ENCODE measurements around the gene ZSCAN9.

The ZSCAN9 gene

GRCh38 chr6:28225056-28225834 lies at the start of gene ZSCAN9:
ZSCAN9 (plus strand) TSS chr6:28225275; CDS start chr6:28227085, 1,810 bp downstream.
- Mint-ChIP-seq H3K4me1 (peaks cover 11% of the 10 kb centered on the region), H3K27ac (peak within 1 kb of the TSS; percentile 90), H3K27me3 (peaks cover 12% of the 10 kb centered on the region), H3K36me3 (peaks cover 19% of the 10 kb centered on the region), H3K4me3 (peak within 1 kb of the TSS; percentile 93), H3K9me3 (peaks cover 2% of the 10 kb centered on the region)
- ATAC-seq (ENCODE audit: low read depth) = peak; percentile 98
- DNase-seq (ENCODE audit: low spot score in 2 of 2) = peak; percentile 58 to 64

GRCh38 chr6:28176373-28176772 lies 48.7 kb upstream of the ZSCAN9 start:
- H3K4me3 Mint-ChIP-seq = no peak overlapping the region
- H3K27me3 Mint-ChIP-seq = peaks cover 14% of the 10 kb centered on the region
- DNase-seq (ENCODE audit: low spot score in 2 of 2) = no peak
- H3K4me1 Mint-ChIP-seq = no peaks in the 10 kb centered on the region
- H3K9me3 Mint-ChIP-seq = peaks cover 5% of the 10 kb centered on the region
- no peak for ATAC-seq (ENCODE audit: low read depth)
- peaks cover 15% of the 10 kb centered on the region for H3K36me3 Mint-ChIP-seq
- no peak overlapping the region for H3K27ac Mint-ChIP-seq

GRCh38 chr6:28182255-28182654 lies 42.8 kb upstream of the ZSCAN9 start:
- no peak for DNase-seq (ENCODE audit: low spot score in 2 of 2)
- Mint-ChIP-seq H3K9me3 (peaks cover 7% of the 10 kb centered on the region), H3K27me3 (peaks cover 9% of the 10 kb centered on the region), H3K36me3 (peaks cover 8% of the 10 kb centered on the region), H3K4me3 (no peak overlapping the region), H3K4me1 (no peaks in the 10 kb centered on the region), H3K27ac (no peak overlapping the region)
- ATAC-seq (ENCODE audit: low read depth) = no peak

- no peaks in the 10 kb centered on the region for H3K27me3 Mint-ChIP-seq
- peaks cover 18% of the 10 kb centered on the region for H3K9me3 Mint-ChIP-seq
- no peaks in the 10 kb centered on the region for H3K4me1 Mint-ChIP-seq
- H3K4me3 Mint-ChIP-seq = no peak overlapping the region
- H3K27ac Mint-ChIP-seq = no peak overlapping the region
- H3K36me3 Mint-ChIP-seq = peaks cover 3% of the 10 kb centered on the region
- ATAC-seq (ENCODE audit: low read depth) (no peak), DNase-seq (ENCODE audit: low spot score in 2 of 2) (no peak)
Observed at GRCh38 chr6:28188111-28188979, 36.7 kb upstream of the ZSCAN9 start.

- Mint-ChIP-seq H3K4me1 (no peaks in the 10 kb centered on the region), H3K4me3 (no peak overlapping the region), H3K27me3 (peaks cover 24% of the 10 kb centered on the region), H3K9me3 (peaks cover 21% of the 10 kb centered on the region), H3K27ac (no peak overlapping the region), H3K36me3 (peaks cover 10% of the 10 kb centered on the region)
- DNase-seq (ENCODE audit: low spot score in 2 of 2) (no peak), ATAC-seq (ENCODE audit: low read depth) (no peak)
Observed at GRCh38 chr6:28200020-28200419, 25.1 kb upstream of the ZSCAN9 start.

- Mint-ChIP-seq H3K36me3 (peaks cover 6% of the 10 kb centered on the region), H3K9me3 (peaks cover 10% of the 10 kb centered on the region), H3K27ac (no peak overlapping the region), H3K4me3 (no peak overlapping the region), H3K27me3 (peaks cover 38% of the 10 kb centered on the region), H3K4me1 (peaks cover 5% of the 10 kb centered on the region)
- DNase-seq (ENCODE audit: low spot score in 2 of 2) (no peak), ATAC-seq (ENCODE audit: low read depth) (no peak)
Observed at GRCh38 chr6:28203201-28203600, 21.9 kb upstream of the ZSCAN9 start.

GRCh38 chr6:28205879-28206278 lies 19.2 kb upstream of the ZSCAN9 start:
- peaks cover 30% of the 10 kb centered on the region for H3K27me3 Mint-ChIP-seq
- peaks cover 5% of the 10 kb centered on the region for H3K9me3 Mint-ChIP-seq
- peaks cover 5% of the 10 kb centered on the region for H3K4me1 Mint-ChIP-seq
- peaks cover 3% of the 10 kb centered on the region for H3K36me3 Mint-ChIP-seq
- no peak overlapping the region for H3K27ac Mint-ChIP-seq
- DNase-seq (ENCODE audit: low spot score in 2 of 2) = no peak
- ATAC-seq (ENCODE audit: low read depth) = no peak
- no peak overlapping the region for H3K4me3 Mint-ChIP-seq

- peaks cover 5% of the 10 kb centered on the region for H3K9me3 Mint-ChIP-seq
- H3K27ac Mint-ChIP-seq = no peak overlapping the region
- peaks cover 5% of the 10 kb centered on the region for H3K4me1 Mint-ChIP-seq
- peaks cover 3% of the 10 kb centered on the region for H3K36me3 Mint-ChIP-seq
- H3K4me3 Mint-ChIP-seq = no peak overlapping the region
- ATAC-seq (ENCODE audit: low read depth) = no peak
- no peak for DNase-seq (ENCODE audit: low spot score in 2 of 2)
- H3K27me3 Mint-ChIP-seq = peaks cover 29% of the 10 kb centered on the region
Observed at GRCh38 chr6:28206527-28206926, 18.5 kb upstream of the ZSCAN9 start.

GRCh38 chr6:28206928-28207509 lies 18.1 kb upstream of the ZSCAN9 start:
- peaks cover 6% of the 10 kb centered on the region for H3K4me1 Mint-ChIP-seq
- ATAC-seq (ENCODE audit: low read depth) (no peak), DNase-seq (ENCODE audit: low spot score in 2 of 2) (no peak)
- H3K27me3 Mint-ChIP-seq = peaks cover 33% of the 10 kb centered on the region
- peaks cover 3% of the 10 kb centered on the region for H3K36me3 Mint-ChIP-seq
- H3K27ac Mint-ChIP-seq = peak overlapping the region; percentile 40
- peaks cover 6% of the 10 kb centered on the region for H3K9me3 Mint-ChIP-seq
- H3K4me3 Mint-ChIP-seq = no peak overlapping the region

- Mint-ChIP-seq H3K4me3 (peak overlapping the region; percentile 32), H3K27me3 (peaks cover 38% of the 10 kb centered on the region), H3K9me3 (peaks cover 6% of the 10 kb centered on the region), H3K4me1 (peaks cover 12% of the 10 kb centered on the region), H3K27ac (peak overlapping the region; percentile 40), H3K36me3 (peaks cover 3% of the 10 kb centered on the region)
- ATAC-seq (ENCODE audit: low read depth) (no peak), DNase-seq (ENCODE audit: low spot score in 2 of 2) (peak in 1 of 2 donors; percentile 27)
Observed at GRCh38 chr6:28207510-28208110, 17.5 kb upstream of the ZSCAN9 start.

GRCh38 chr6:28208111-28208659 lies 16.9 kb upstream of the ZSCAN9 start:
- peak overlapping the region; percentile 4 for H3K27ac Mint-ChIP-seq
- peaks cover 43% of the 10 kb centered on the region for H3K27me3 Mint-ChIP-seq

GRCh38 chr6:28209753-28210535 lies 15.1 kb upstream of the ZSCAN9 start:
- DNase-seq (ENCODE audit: low spot score in 2 of 2) (no peak), ATAC-seq (ENCODE audit: low read depth) (no peak)
- peaks cover 3% of the 10 kb centered on the region for H3K36me3 Mint-ChIP-seq
- H3K27me3 Mint-ChIP-seq = peaks cover 45% of the 10 kb centered on the region
- peaks cover 16% of the 10 kb centered on the region for H3K4me1 Mint-ChIP-seq
- no peak overlapping the region for H3K27ac Mint-ChIP-seq
- H3K9me3 Mint-ChIP-seq = peaks cover 6% of the 10 kb centered on the region
- H3K4me3 Mint-ChIP-seq = no peak overlapping the region

More at GRCh38 chr6:28208111-28208659, 16.9 kb upstream of the ZSCAN9 start:
- H3K4me1 Mint-ChIP-seq = peaks cover 15% of the 10 kb centered on the region
- peak overlapping the region; percentile 21 for H3K4me3 Mint-ChIP-seq
- no peak for DNase-seq (ENCODE audit: low spot score in 2 of 2)
- peaks cover 6% of the 10 kb centered on the region for H3K9me3 Mint-ChIP-seq
- ATAC-seq (ENCODE audit: low read depth) = no peak
- peaks cover 3% of the 10 kb centered on the region for H3K36me3 Mint-ChIP-seq
